CD4-positive, alpha-beta memory T cell (primary cell): ENCODE results near the gene RAP1GAP2. TPM values are rescaled to one million over a fixed set of nuclear protein-coding genes. Genes with fewer than 3 reads are reported as not detected.

Source experiments
- CTCF ChIA-PET: fragments of 350-600 bp; sonication (Branson Sonifier 250); formaldehyde crosslinking; loops from one replicate; lab custom pipeline; 2021; ENCODE audit warnings: inconsistent platforms; ENCODE audit not compliant: partially characterized antibody; lab: Charles Lee
- POLR2A ChIA-PET: fragments of 350-600 bp; sonication (Branson Sonifier 250); formaldehyde crosslinking; loops from one replicate; lab custom pipeline; 2021; ENCODE audit not compliant: partially characterized antibody; lab: Charles Lee
- DNase-seq, 5 donors: peaks; one replicate each; pipeline versions ENCODE4 v3.0.0 to v3.0.0-alpha.2; 2020 to 2022; ENCODE audit warnings: mixed read lengths in 1 of 5
- H3K27ac ChIP-seq: one replicate; pipeline ENCODE4 v1.7.0; 2013; ENCODE audit warnings: low read depth, low read length
- H3K27me3 ChIP-seq: 2 replicates; pipeline ENCODE4 v1.7.0; 2013; ENCODE audit warnings: mild to moderate bottlenecking, low read length, moderate library complexity; ENCODE audit not compliant: insufficient read depth
- H3K36me3 ChIP-seq: 2 replicates; pipeline ENCODE4 v1.7.0; 2013; ENCODE audit warnings: mild to moderate bottlenecking, low read length, moderate library complexity; ENCODE audit not compliant: insufficient read depth
- H3K4me1 ChIP-seq: 2 replicates; pipeline ENCODE4 v1.7.0; 2013; ENCODE audit warnings: mild to moderate bottlenecking, low read length, moderate library complexity; ENCODE audit not compliant: insufficient read depth
- H3K4me3 ChIP-seq, 2 donors: one replicate each; pipeline ENCODE4 v1.7.0; 2013; ENCODE audit warnings: low read length in 2 of 2, mild to moderate bottlenecking in 1 of 2
- H3K9me3 ChIP-seq, 2 donors: one replicate each; pipeline ENCODE4 v1.7.0; 2013; ENCODE audit warnings: low read length in 2 of 2, control low read depth in 1 of 2; ENCODE audit not compliant: control insufficient read depth in 1 of 2
- H3K27ac Mint-ChIP-seq, 7 donors: one replicate each; pipeline ENCODE4 v1.8.0; 2020 to 2021; ENCODE audit warnings: mixed read lengths in 7 of 7, mild to moderate bottlenecking in 6 of 7, inconsistent platforms in 3 of 7, moderate library complexity in 3 of 7
- H3K27me3 Mint-ChIP-seq, 2 donors: one replicate each; pipeline ENCODE4 v1.8.0; 2020 to 2021; ENCODE audit warnings: mixed read lengths in 2 of 2
- H3K36me3 Mint-ChIP-seq, 2 donors: one replicate each; pipeline ENCODE4 v1.8.0; 2020 to 2021; ENCODE audit warnings: mixed read lengths in 2 of 2, inconsistent platforms in 1 of 2, mild to moderate bottlenecking in 1 of 2
- H3K4me1 Mint-ChIP-seq, 4 donors: one replicate each; pipeline ENCODE4 v1.8.0; 2020 to 2021; ENCODE audit warnings: mixed read lengths in 4 of 4, mild to moderate bottlenecking in 1 of 4
- H3K4me3 Mint-ChIP-seq, 8 donors: one replicate each; pipeline ENCODE4 v1.8.0; 2020 to 2021; ENCODE audit warnings: mixed read lengths in 8 of 8, mild to moderate bottlenecking in 7 of 8, moderate library complexity in 6 of 8, inconsistent platforms in 3 of 8
- H3K9me3 Mint-ChIP-seq, 8 donors: one replicate each; pipeline ENCODE4 v1.8.0; 2020 to 2021; ENCODE audit warnings: mixed read lengths in 8 of 8, mild to moderate bottlenecking in 5 of 8, inconsistent platforms in 3 of 8, moderate library complexity in 1 of 8
- intact Hi-C: fragments of 100-400 bp; cut with micrococcal nuclease; formaldehyde crosslinking; loops from one replicate; pipeline ENCODE4 v1.15.1; 2023
- polyA plus RNA-seq, 2 donors: library from polyadenylated mRNA; unstranded; fragments of 300-500 nt; fragmentation: Illumina TruSeq; gene quantifications; one replicate each; pipeline ENCODE4 v1.2.3, GENCODE V29; 2021
- total RNA-seq, 2 experiments: library from RNA; stranded (reverse); gene quantifications; one replicate each; pipeline ENCODE4 v1.2.3, GENCODE V29; 2021

The RAP1GAP2 gene
- total and polyA plus RNA-seq, 4 experiments from 2014 or later, result 0.38 to 9.9 (median 8.0) TPM

- Mint-ChIP-seq H3K27me3 (no peaks in the 10 kb centered on the region), H3K4me3 (no peak overlapping the region), H3K27ac (no peak overlapping the region), H3K4me1 (peaks cover 20 to 32% (median 23%) of the 10 kb centered on the region in 4 donors), H3K36me3 (peaks cover 23 to 45% of the 10 kb centered on the region in 2 donors), H3K9me3 (no peaks in the 10 kb centered on the region)
- Histone ChIP-seq H3K9me3 (no peaks in the 10 kb centered on the region), H3K27me3 (no peaks in the 10 kb centered on the region), H3K27ac (no peak overlapping the region), H3K4me1 (no peaks in the 10 kb centered on the region), H3K4me3 (no peak overlapping the region), H3K36me3 (peaks cover 12% of the 10 kb centered on the region)
- intact Hi-C loops, result no loop called here
- ChIA-PET POLR2A (no interaction called here), CTCF (interaction anchor here (0.6 kb wide), 2 partner anchors 19 to 117 kb away, joined by 3 read pairs; no protein-coding TSS in a partner anchor)
- DNase-seq, result no peak
These were observed 115.5 kb downstream of the RAP1GAP2 start for GRCh38 chr17:2911755-2912111.

- Histone ChIP-seq H3K4me3 (no peak overlapping the region), H3K36me3 (peaks cover 6% of the 10 kb centered on the region), H3K9me3 (no peaks in the 10 kb centered on the region), H3K27me3 (no peaks in the 10 kb centered on the region), H3K4me1 (no peaks in the 10 kb centered on the region), H3K27ac (no peak overlapping the region)
- intact Hi-C loops, result no loop called here
- DNase-seq, result no peak
- no peaks in the 10 kb centered on the region for H3K27me3 Mint-ChIP-seq
- ChIA-PET CTCF (interaction anchor here (0.7 kb wide), 1 partner anchor 65 kb away, joined by 6 read pairs; no protein-coding TSS in a partner anchor), POLR2A (interaction anchor here (1.2 kb wide), 1 partner anchor 25 kb away, joined by 4 read pairs; no protein-coding TSS in a partner anchor)
- H3K36me3 Mint-ChIP-seq, result peaks cover 15 to 38% of the 10 kb centered on the region in 2 donors
- H3K4me3 Mint-ChIP-seq, result no peak overlapping the region
- no peaks in the 10 kb centered on the region for H3K9me3 Mint-ChIP-seq
- H3K4me1 Mint-ChIP-seq, result peaks cover 16 to 29% (median 20%) of the 10 kb centered on the region in 4 donors
- H3K27ac Mint-ChIP-seq, result no peak overlapping the region
These were observed 116.5 kb downstream of the RAP1GAP2 start for GRCh38 chr17:2912754-2913153.

GRCh38 chr17:2916461-2916860, 120.2 kb downstream of the RAP1GAP2 start:
- peak overlapping the region in 1 of 7 donors; percentile 2 for H3K27ac Mint-ChIP-seq
- POLR2A ChIA-PET, result no interaction called here
- intact Hi-C loops, result no loop called here

GRCh38 chr17:2921443-2921842, 125.2 kb downstream of the RAP1GAP2 start:
- Mint-ChIP-seq H3K27ac (no peak overlapping the region), H3K4me3 (no peak overlapping the region), H3K36me3 (peaks cover 18 to 24% of the 10 kb centered on the region in 2 donors), H3K9me3 (peaks cover 0 to 2% (median 0%) of the 10 kb centered on the region in 8 donors), H3K27me3 (no peaks in the 10 kb centered on the region), H3K4me1 (peaks cover 0 to 12% (median 6%) of the 10 kb centered on the region in 4 donors)
- H3K4me1 ChIP-seq, result no peaks in the 10 kb centered on the region
- ChIA-PET POLR2A (no interaction called here), CTCF (no interaction called here)
- H3K9me3 ChIP-seq, result no peaks in the 10 kb centered on the region
- DNase-seq, result no peak
- intact Hi-C loops, result no loop called here
- no peak overlapping the region for H3K27ac ChIP-seq
- peaks cover 13% of the 10 kb centered on the region for H3K36me3 ChIP-seq
- no peak overlapping the region for H3K4me3 ChIP-seq
- H3K27me3 ChIP-seq, result no peaks in the 10 kb centered on the region

More at GRCh38 chr17:2916461-2916860, 120.2 kb downstream of the RAP1GAP2 start:
- Histone ChIP-seq H3K36me3 (peaks cover 6% of the 10 kb centered on the region), H3K9me3 (no peaks in the 10 kb centered on the region), H3K4me3 (no peak overlapping the region), H3K27me3 (no peaks in the 10 kb centered on the region), H3K27ac (no peak overlapping the region), H3K4me1 (no peaks in the 10 kb centered on the region)
- no peak overlapping the region for H3K4me3 Mint-ChIP-seq
- DNase-seq, result no peak
- peaks cover 19 to 21% of the 10 kb centered on the region in 2 donors for H3K36me3 Mint-ChIP-seq
- H3K27me3 Mint-ChIP-seq, result no peaks in the 10 kb centered on the region
- CTCF ChIA-PET, result interaction anchor here (0.7 kb wide), 1 partner anchor 96 kb away, joined by 3 read pairs; no protein-coding TSS in a partner anchor
- H3K9me3 Mint-ChIP-seq, result peaks cover 0 to 2% (median 0%) of the 10 kb centered on the region in 8 donors
- peaks cover 0 to 7% (median 5%) of the 10 kb centered on the region in 4 donors for H3K4me1 Mint-ChIP-seq

- Mint-ChIP-seq H3K27ac (no peak overlapping the region), H3K4me1 (peaks cover 9 to 17% (median 12%) of the 10 kb centered on the region in 4 donors), H3K27me3 (no peaks in the 10 kb centered on the region), H3K4me3 (no peak overlapping the region), H3K9me3 (peaks cover 0 to 4% (median 0%) of the 10 kb centered on the region in 8 donors), H3K36me3 (peaks cover 25 to 28% of the 10 kb centered on the region in 2 donors)
- ChIA-PET POLR2A (no interaction called here), CTCF (interaction anchor here (0.8 kb wide), 1 partner anchor 75 kb away, joined by 3 read pairs; no protein-coding TSS in a partner anchor)
- no peaks in the 10 kb centered on the region for H3K27me3 ChIP-seq
- peaks cover 9% of the 10 kb centered on the region for H3K36me3 ChIP-seq
- no peak overlapping the region for H3K27ac ChIP-seq
- no peaks in the 10 kb centered on the region for H3K4me1 ChIP-seq
- H3K9me3 ChIP-seq, result no peaks in the 10 kb centered on the region
- no peak for DNase-seq
- intact Hi-C loops, result no loop called here
- H3K4me3 ChIP-seq, result no peak overlapping the region
These were observed 128.0 kb downstream of the RAP1GAP2 start for GRCh38 chr17:2924211-2924610.

- Histone ChIP-seq H3K27ac (no peak overlapping the region), H3K36me3 (peaks cover 9% of the 10 kb centered on the region), H3K27me3 (no peaks in the 10 kb centered on the region), H3K4me1 (no peaks in the 10 kb centered on the region), H3K4me3 (no peak overlapping the region), H3K9me3 (no peaks in the 10 kb centered on the region)
- ChIA-PET POLR2A (no interaction called here), CTCF (interaction anchor here (0.8 to 1.1 kb wide), 2 partner anchors 13 to 76 kb away, joined by 3 read pairs; no protein-coding TSS in a partner anchor)
- DNase-seq, result no peak
- peaks cover 25 to 28% of the 10 kb centered on the region in 2 donors for H3K36me3 Mint-ChIP-seq
- H3K27me3 Mint-ChIP-seq, result no peaks in the 10 kb centered on the region
- peaks cover 0 to 3% (median 0%) of the 10 kb centered on the region in 8 donors for H3K9me3 Mint-ChIP-seq
- peaks cover 9 to 19% (median 14%) of the 10 kb centered on the region in 4 donors for H3K4me1 Mint-ChIP-seq
- intact Hi-C loops, result no loop called here
- H3K27ac Mint-ChIP-seq, result peak overlapping the region in 2 of 7 donors; percentile 31 to 71
- no peak overlapping the region for H3K4me3 Mint-ChIP-seq
These were observed 128.8 kb downstream of the RAP1GAP2 start for GRCh38 chr17:2925011-2925410.

- Mint-ChIP-seq H3K4me3 (no peak overlapping the region), H3K27me3 (no peaks in the 10 kb centered on the region), H3K36me3 (peaks cover 27 to 30% of the 10 kb centered on the region in 2 donors), H3K9me3 (peaks cover 0 to 2% (median 0%) of the 10 kb centered on the region in 8 donors), H3K4me1 (peaks cover 11 to 27% (median 18%) of the 10 kb centered on the region in 4 donors), H3K27ac (peak overlapping the region in 1 of 7 donors; percentile 57)
- POLR2A ChIA-PET, result interaction anchor here (0.7 kb wide), 2 partner anchors 9 to 362 kb away, joined by 3 to 4 read pairs; no protein-coding TSS in a partner anchor
- Histone ChIP-seq H3K27me3 (no peaks in the 10 kb centered on the region), H3K9me3 (no peaks in the 10 kb centered on the region), H3K27ac (no peak overlapping the region), H3K4me1 (peaks cover 5% of the 10 kb centered on the region), H3K36me3 (peaks cover 9% of the 10 kb centered on the region), H3K4me3 (no peak overlapping the region)
- CTCF ChIA-PET, result interaction anchor here (0.7 to 1.6 kb wide), 3 partner anchors 12 to 140 kb away, joined by 3 to 8 read pairs (median 4); no protein-coding TSS in a partner anchor
- no peak for DNase-seq
- intact Hi-C loops, result no loop called here
These were observed 129.9 kb downstream of the RAP1GAP2 start for GRCh38 chr17:2926019-2926650.
